Fibroblast of lung (primary cell): ENCODE data around the gene HDAC3.

Experiments
- EZH2 ChIP-seq: IDR thresholded peaks from 2 replicates; pipeline ENCODE4 v1.5.1; 2012; ENCODE audit warnings: low read length, control low read depth, mild to moderate bottlenecking; ENCODE audit errors: missing control alignments
- TF ChIP-seq, protein P1 (sequence below), 2 donors: IDR thresholded peaks in 1 of 2; conservative IDR thresholded peaks in 1 of 2; 1 replicate in 1 of 2; 2 replicates in 1 of 2; pipeline ENCODE4 v1.5.1; 2011 to 2012; ENCODE audit warnings: low read length in 2 of 2, control low read depth in 1 of 2, inconsistent platforms in 1 of 2, low read depth in 1 of 2, mild to moderate bottlenecking in 1 of 2

DNA sequence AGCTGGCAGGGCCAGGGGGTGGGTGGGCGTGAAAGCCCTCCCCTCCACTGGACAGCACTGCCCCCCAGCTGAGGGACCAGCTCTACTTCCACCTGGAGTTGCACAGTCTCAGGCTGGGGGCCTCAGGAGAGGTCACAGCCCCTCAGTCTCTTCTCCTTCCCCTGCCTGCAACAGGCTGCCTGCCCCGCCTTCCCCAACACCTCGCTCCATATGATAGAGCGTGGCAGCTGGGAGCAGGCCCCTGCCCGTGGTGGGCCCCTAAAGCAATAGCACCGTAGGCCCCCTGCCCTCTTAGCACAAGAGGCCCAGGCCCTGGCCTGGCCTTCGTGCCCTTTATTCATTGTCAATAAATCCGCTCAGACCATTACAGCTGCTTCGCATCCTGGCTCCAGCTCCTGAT lies 4.0 kb upstream of the HDAC3 start:
- TF ChIP-seq, protein P1, sequence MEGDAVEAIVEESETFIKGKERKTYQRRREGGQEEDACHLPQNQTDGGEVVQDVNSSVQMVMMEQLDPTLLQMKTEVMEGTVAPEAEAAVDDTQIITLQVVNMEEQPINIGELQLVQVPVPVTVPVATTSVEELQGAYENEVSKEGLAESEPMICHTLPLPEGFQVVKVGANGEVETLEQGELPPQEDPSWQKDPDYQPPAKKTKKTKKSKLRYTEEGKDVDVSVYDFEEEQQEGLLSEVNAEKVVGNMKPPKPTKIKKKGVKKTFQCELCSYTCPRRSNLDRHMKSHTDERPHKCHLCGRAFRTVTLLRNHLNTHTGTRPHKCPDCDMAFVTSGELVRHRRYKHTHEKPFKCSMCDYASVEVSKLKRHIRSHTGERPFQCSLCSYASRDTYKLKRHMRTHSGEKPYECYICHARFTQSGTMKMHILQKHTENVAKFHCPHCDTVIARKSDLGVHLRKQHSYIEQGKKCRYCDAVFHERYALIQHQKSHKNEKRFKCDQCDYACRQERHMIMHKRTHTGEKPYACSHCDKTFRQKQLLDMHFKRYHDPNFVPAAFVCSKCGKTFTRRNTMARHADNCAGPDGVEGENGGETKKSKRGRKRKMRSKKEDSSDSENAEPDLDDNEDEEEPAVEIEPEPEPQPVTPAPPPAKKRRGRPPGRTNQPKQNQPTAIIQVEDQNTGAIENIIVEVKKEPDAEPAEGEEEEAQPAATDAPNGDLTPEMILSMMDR (conservative IDR thresholded peaks at IDR 0.05 in 1 of 2, IDR thresholded peaks at IDR 0.05 in 1 of 2; ENCODE audit: low read depth in 1 of 2, low read length in 2 of 2), result no peak
- no peak for TF ChIP-seq EZH2
